GM18519 (cell line): ENCODE data around the gene TEAD2.

Experiments
- ATAC-seq: cut with Tn5 transposase; IDR thresholded peaks from one replicate; pipeline ENCODE4 v1.9.1; 2021; ENCODE audit warnings: mild to moderate bottlenecking, moderate library complexity; ENCODE audit not compliant: unreplicated experiment, low FRiP score

TEAD2 gene

GRCh38 chr19:49362048-49362928 is at the start of gene TEAD2:
Gene TEAD2 (minus strand): TSS chr19:49362416. CDS start chr19:49360075, 2,341 bp downstream.
- no peak for ATAC-seq

GRCh38 chr19:49411681-49412326 is 49.6 kb upstream of the TEAD2 start:
- ATAC-seq: no peak

- ATAC-seq: no peak
Observed at GRCh38 chr19:49409441-49410029, 47.3 kb upstream of the TEAD2 start.

- no peak for ATAC-seq
Observed at GRCh38 chr19:49408816-49409440, 46.7 kb upstream of the TEAD2 start.

GRCh38 chr19:49407482-49408015 is 45.3 kb upstream of the TEAD2 start:
- no peak for ATAC-seq

GRCh38 chr19:49407079-49407478 is 44.9 kb upstream of the TEAD2 start:
- ATAC-seq: no peak

- no peak for ATAC-seq
Observed at GRCh38 chr19:49403404-49404187, 41.4 kb upstream of the TEAD2 start.

- ATAC-seq: no peak
Observed at GRCh38 chr19:49400029-49400428, 37.8 kb upstream of the TEAD2 start.

GRCh38 chr19:49398931-49399330 is 36.7 kb upstream of the TEAD2 start:
- ATAC-seq: no peak

GRCh38 chr19:49398001-49398615 is 35.9 kb upstream of the TEAD2 start:
- ATAC-seq: no peak

GRCh38 chr19:49396738-49397505 is 34.7 kb upstream of the TEAD2 start:
- ATAC-seq: no peak

- ATAC-seq: no peak
Observed at GRCh38 chr19:49395581-49396407, 33.6 kb upstream of the TEAD2 start.

- no peak for ATAC-seq
Observed at GRCh38 chr19:49393881-49394280, 31.7 kb upstream of the TEAD2 start.

GRCh38 chr19:49391581-49392399 is 29.6 kb upstream of the TEAD2 start:
- no peak for ATAC-seq

GRCh38 chr19:49390929-49391359 is 28.7 kb upstream of the TEAD2 start:
- ATAC-seq: no peak

- ATAC-seq: no peak
Observed at GRCh38 chr19:49390131-49390928, 28.1 kb upstream of the TEAD2 start.
